Cardiac fibroblast (primary cell): ENCODE data around the gene MCL1.
A peak's percentile ranks its signal among the peaks of the same experiment; 100 is the strongest.
"Not testable (repeated sequence)": the region's sequence is repeated elsewhere in the genome, so short reads cannot be mapped to it uniquely, and the experiment has no call there.

ENCODE experiments used
- DNase-seq, 2 donors: peaks; one replicate each; pipeline versions ENCODE4 v3.0.0 to v3.0.0-alpha.2; 2010; ENCODE audit warnings: low read depth in 2 of 2
- H3K4me3 ChIP-seq, 2 donors: replicated peaks in 1 of 2; 1 replicate in 1 of 2; 2 replicates in 1 of 2; pipeline ENCODE4 v1.5.1; 2011; ENCODE audit warnings: low read depth in 2 of 2, low read length in 2 of 2, mild to moderate bottlenecking in 2 of 2, moderate library complexity in 1 of 2
- TF ChIP-seq, protein P1 (sequence below): IDR thresholded peaks from one replicate; pipeline ENCODE4 v1.5.1; 2011; ENCODE audit warnings: low read depth, mild to moderate bottlenecking, low read length, inconsistent platforms

Gene MCL1

DNA sequence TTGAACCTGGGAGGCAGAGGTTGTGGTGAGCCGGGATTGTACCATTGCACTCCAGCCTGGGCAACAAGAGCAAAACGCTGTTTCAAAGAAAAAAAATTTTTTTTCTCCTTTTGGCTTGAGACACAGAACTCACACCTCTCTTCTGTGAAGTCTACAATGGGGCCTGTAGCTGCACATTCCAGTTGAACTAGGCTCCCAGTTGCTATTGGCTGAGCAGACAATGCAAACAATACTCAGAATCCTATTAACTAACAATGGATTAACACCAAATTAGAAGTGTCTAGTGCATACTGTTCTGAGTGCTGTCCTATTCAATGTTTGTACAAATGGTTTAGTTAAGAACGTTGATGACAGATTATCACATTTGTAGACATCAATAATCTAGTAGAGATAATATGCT is 17.6 kb upstream of the MCL1 start:
- TF ChIP-seq, protein P1, sequence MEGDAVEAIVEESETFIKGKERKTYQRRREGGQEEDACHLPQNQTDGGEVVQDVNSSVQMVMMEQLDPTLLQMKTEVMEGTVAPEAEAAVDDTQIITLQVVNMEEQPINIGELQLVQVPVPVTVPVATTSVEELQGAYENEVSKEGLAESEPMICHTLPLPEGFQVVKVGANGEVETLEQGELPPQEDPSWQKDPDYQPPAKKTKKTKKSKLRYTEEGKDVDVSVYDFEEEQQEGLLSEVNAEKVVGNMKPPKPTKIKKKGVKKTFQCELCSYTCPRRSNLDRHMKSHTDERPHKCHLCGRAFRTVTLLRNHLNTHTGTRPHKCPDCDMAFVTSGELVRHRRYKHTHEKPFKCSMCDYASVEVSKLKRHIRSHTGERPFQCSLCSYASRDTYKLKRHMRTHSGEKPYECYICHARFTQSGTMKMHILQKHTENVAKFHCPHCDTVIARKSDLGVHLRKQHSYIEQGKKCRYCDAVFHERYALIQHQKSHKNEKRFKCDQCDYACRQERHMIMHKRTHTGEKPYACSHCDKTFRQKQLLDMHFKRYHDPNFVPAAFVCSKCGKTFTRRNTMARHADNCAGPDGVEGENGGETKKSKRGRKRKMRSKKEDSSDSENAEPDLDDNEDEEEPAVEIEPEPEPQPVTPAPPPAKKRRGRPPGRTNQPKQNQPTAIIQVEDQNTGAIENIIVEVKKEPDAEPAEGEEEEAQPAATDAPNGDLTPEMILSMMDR: no peak
- no peak for DNase-seq
- H3K4me3 ChIP-seq: no peak overlapping the region

DNA sequence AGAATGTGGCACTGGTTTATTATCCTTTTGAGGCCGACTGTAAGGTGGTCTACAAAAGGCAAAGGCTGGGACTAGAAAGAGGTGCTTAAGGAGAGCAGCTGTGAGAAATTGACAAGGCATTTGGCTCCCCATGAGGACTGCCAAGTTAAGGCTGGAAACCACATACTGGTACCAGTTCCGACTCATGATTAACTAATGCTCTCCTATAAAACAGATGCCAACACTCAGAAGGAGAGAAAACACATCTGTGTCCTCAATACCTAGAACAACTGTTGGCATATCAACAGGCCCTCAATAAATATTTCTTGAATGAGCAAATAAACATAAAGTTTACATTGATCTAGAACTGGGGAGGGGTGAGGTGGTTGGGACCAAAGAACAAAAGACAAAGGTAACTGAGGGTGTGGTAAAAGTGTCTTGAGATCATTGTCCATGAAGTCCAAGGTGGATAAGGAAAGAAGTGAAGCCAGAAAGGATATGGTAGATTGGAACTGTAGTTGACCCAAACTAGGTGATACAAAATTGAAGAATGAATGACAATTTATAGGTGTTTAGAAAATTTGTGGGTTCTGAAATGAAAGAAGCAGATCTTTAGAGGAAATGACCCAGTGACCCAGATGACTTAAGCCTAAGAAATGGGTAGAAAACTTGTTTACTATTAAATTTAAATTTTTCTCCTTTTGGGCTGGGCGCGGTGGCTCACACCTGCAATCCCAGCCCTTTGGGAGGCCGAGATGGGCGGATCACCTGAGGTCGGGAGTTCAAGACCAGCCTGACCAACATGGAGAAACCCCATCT is 16.9 kb upstream of the MCL1 start:
- TF ChIP-seq, protein P1: no peak
- H3K4me3 ChIP-seq: no peak overlapping the region
- DNase-seq: peak; percentile 39 to 47

DNA sequence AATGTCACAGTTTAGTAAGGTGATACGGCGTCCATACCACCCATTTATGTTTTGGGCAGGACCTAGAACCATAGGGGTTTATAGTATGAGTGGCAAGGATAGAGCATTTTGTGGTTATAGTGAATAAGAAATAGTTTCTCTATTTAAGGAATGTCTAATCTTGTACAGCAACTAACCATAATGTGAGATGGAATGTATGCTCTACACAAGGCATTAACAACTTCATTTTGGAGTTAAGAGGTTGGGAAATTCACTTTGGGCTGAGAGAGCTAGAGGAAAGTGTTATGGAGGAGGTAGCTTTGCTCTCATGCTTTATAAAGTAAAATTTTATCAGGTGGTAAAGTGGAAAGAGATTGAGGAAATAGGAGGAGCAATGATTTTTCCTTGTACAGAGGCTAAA is 3.0 kb upstream of the MCL1 start:
- H3K4me3 ChIP-seq: no peak overlapping the region
- TF ChIP-seq, protein P1: no peak
- peak; percentile 11 to 37 for DNase-seq

GRCh38 chr1:150581962-150582361 is 2.6 kb upstream of the MCL1 start:
- H3K4me3 ChIP-seq, DNase-seq: not testable (repeated sequence)

- not testable (repeated sequence) for H3K4me3 ChIP-seq
These were observed 2.0 kb upstream of the MCL1 start for GRCh38 chr1:150581437-150581836.

DNA sequence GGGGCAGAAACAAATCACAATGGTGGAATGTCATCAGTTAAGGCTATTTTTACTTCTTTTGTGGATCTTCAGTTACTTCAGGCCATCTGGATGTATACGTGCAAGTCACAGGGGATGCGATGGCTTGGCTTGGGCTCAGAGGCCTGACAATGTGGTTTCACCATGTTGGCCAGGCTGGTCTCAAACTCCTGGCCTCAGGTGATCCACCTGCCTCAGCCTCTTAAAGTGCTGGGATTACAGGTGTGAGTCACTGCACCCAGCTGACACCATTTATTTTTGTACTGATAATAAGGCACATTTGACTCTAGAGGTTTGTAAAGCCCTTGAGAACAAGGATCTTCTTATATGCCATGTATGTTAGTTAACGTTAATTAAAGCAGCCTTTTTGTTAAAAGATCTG is 1.6 kb upstream of the MCL1 start:
- not testable (repeated sequence) for DNase-seq, H3K4me3 ChIP-seq

More at GRCh38 chr1:150581437-150581836, 2.0 kb upstream of the MCL1 start:
- DNase-seq: not testable (repeated sequence)

GRCh38 chr1:150579945-150580642 is 684 bp upstream of the MCL1 start:
- H3K4me3 ChIP-seq: peak overlapping the region in 1 of 2 donors; percentile 50
- no peak for DNase-seq
- TF ChIP-seq, protein P1: no peak

DNA sequence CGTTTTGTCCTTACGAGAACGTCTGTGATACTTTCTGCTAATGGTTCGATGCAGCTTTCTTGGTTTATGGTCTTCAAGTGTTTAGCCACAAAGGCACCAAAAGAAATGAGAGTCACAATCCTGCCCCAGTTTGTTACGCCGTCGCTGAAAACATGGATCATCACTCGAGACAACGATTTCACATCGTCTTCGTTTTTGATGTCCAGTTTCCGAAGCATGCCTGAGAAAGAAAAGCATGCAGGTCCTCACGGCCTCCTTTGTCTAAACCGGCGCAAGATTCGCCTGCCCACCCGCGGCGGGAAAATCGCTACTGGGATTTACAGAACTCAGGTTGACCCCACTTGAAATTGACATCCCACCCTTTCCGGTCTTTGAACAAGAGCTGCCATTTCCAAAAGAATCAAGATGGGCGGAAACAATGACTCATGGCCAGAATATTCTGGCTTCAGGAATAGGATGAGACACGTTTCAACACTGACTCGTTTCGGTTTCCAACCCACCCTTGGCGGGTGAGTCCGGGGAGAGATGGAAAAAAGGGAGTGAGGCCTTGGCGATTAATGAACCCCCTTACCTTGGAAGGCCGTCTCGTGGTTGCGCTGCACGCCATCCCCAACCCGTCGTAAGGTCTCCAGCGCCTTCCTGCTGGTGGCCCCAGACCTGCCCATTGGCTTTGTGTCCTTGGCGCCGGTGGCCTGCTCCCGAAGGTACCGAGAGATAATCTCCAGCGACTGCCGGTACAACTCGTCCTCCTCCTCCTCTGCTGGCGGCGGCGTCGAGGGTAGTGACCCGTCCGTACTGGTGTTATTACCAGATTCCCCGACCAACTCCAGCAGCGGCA is 919 bp downstream of the MCL1 start:
- H3K4me3 ChIP-seq: peak overlapping the region; percentile 92 to 99
- TF ChIP-seq, protein P1: no peak
- peak; percentile 92 to 95 for DNase-seq
